Activated CD4-positive, alpha-beta T cell treated with anti-CD3 and anti-CD28 coated beads, Interleukin-2, amount 10 ng/mL, durations not matched to agents 24 days and 14 days (primary cell): ENCODE results near the gene SRSF3. TPM values are rescaled to one million over a fixed set of nuclear protein-coding genes. Genes with fewer than 3 reads are reported as not detected.
"Not testable (repeated sequence)": the region's sequence is repeated elsewhere in the genome, so short reads cannot be mapped to it uniquely, and the experiment has no call there.

Source experiments
- DNase-seq: peaks from one replicate; pipeline ENCODE4 v3.0.0; 2022
- H3K27ac Mint-ChIP-seq: one replicate; pipeline ENCODE4 v1.8.0; 2022; ENCODE audit warnings: mild to moderate bottlenecking, mixed read lengths
- H3K27me3 Mint-ChIP-seq: one replicate; pipeline ENCODE4 v1.8.0; 2022; ENCODE audit warnings: mixed read lengths
- H3K36me3 Mint-ChIP-seq: one replicate; pipeline ENCODE4 v1.8.0; 2022; ENCODE audit warnings: low read depth, mild to moderate bottlenecking, mixed read lengths
- H3K4me1 Mint-ChIP-seq: one replicate; pipeline ENCODE4 v1.8.0; 2021; ENCODE audit warnings: mixed read lengths
- H3K4me3 Mint-ChIP-seq: one replicate; pipeline ENCODE4 v1.8.0; 2022; ENCODE audit warnings: mild to moderate bottlenecking, moderate library complexity, mixed read lengths
- H3K9me3 Mint-ChIP-seq: one replicate; pipeline ENCODE4 v1.8.0; 2021; ENCODE audit warnings: mixed read lengths
- intact Hi-C: fragments of 100-400 bp; cut with micrococcal nuclease; formaldehyde crosslinking; loops from one replicate; pipeline ENCODE4 v1.15.1; 2023
- total RNA-seq: library from RNA; stranded (reverse); gene quantifications from 2 replicates; pipeline ENCODE4 v1.2.3, GENCODE V29; 2022

The SRSF3 gene
- total RNA-seq, 1 donor from 2014 or later, result 532 TPM

DNA sequence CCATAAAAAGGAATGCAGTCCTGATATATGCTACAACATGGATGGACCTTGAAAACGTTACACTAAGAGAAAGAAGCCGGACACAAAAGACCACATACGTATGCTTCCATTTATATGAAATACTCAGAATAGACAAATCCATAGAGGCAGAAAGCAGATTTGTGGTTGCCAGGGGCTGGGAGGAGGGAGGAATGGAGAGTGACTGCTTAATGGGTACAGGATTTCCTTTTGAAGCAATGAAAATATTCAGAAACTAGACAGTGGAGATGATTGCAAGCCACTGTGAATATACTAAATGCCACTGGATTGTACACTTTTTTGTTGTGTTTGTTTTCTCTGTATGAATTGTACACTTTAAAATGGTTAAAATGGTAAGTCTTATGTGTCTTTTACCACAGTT, 54.9 kb downstream of the SRSF3 start:
- Mint-ChIP-seq H3K4me1 (peaks cover 2% of the 10 kb centered on the region), H3K27me3 (peaks cover 30% of the 10 kb centered on the region)
- intact Hi-C loops, result no loop called here

DNA sequence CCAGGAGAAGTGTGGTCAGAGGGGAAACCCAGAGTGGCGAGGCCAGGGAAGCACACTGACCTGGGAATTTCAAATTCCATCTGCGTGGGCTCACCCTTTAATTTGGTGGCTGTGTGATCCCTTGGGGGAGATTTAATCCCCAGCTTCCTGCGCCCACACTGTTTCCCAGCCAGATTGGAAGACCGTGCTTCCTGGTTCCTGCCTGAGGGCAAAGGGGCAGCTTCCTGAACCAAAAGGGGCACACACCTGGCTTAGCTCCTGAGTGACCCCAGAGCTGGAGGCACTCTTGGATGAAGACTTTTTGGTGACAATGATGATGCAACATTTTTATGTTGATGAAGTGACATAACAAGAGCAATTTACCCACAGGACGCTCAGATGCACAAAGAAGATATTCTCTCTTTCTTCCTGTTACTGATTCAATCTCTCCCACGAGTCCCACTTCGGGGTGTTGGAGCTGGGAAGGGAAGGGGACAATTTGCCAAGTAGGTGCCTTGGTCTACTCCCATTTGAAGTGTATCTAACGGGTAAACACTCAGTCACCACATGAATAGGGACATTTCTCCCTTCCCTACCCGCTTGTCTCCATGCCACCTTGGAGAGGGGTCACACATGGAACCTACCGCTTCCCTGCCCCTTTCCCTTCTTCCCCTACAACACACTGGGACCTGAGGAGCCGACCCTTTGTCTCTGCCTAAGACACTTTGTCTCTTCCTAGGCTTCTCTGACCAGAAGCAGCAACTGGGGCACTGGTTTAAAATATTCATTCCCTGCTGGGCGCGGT, 55.7 kb downstream of the SRSF3 start:
- intact Hi-C loops, result no loop called here
- H3K27ac Mint-ChIP-seq, result peak overlapping the region; percentile 41

More for the DNA sequence above, 54.9 kb downstream of the SRSF3 start:
- H3K9me3 Mint-ChIP-seq, result no peaks in the 10 kb centered on the region
- DNase-seq, result no peak
- no peak overlapping the region for H3K4me3 Mint-ChIP-seq
- no peaks in the 10 kb centered on the region for H3K36me3 Mint-ChIP-seq
- H3K27ac Mint-ChIP-seq, result no peak overlapping the region

DNA sequence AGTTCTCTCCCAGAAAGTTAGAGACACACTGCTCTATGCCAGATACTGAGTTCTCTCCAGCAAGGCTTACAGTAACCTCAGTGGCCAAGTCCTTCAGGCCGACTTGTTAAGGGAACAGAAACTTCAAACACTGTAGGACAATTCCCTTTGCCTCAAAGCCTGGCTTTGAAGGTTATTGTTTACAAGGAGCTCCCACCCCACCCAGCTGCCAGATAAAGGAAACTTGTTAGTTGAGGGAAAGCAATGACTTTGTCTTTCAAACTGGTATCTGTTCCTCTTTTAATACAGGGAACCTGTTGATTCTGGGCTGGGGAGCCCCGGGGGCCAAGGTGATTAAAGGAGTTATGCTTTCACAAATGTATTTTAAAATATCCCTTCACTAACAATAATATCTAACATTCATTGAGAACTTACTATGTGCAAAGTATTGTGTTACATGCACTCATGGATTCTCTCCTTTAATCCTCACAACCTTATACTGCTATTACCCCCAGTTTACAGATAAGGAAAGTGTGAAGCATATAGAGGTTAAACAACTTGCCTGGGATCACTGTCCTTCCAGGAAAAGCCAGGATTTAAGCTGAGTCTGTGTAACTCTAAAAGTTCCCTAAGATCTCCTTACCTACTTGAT, 56.8 kb downstream of the SRSF3 start:
- Mint-ChIP-seq H3K9me3 (no peaks in the 10 kb centered on the region), H3K27me3 (peaks cover 45% of the 10 kb centered on the region), H3K36me3 (no peaks in the 10 kb centered on the region), H3K27ac (no peak overlapping the region), H3K4me1 (peaks cover 4% of the 10 kb centered on the region), H3K4me3 (no peak overlapping the region)
- DNase-seq, result no peak
- intact Hi-C loops, result no loop called here

More for the DNA sequence above, 55.7 kb downstream of the SRSF3 start:
- H3K27me3 Mint-ChIP-seq, result peaks cover 37% of the 10 kb centered on the region
- no peak overlapping the region for H3K4me3 Mint-ChIP-seq
- DNase-seq, result no peak
- H3K4me1 Mint-ChIP-seq, result peaks cover 2% of the 10 kb centered on the region
- no peaks in the 10 kb centered on the region for H3K36me3 Mint-ChIP-seq
- no peaks in the 10 kb centered on the region for H3K9me3 Mint-ChIP-seq

DNA sequence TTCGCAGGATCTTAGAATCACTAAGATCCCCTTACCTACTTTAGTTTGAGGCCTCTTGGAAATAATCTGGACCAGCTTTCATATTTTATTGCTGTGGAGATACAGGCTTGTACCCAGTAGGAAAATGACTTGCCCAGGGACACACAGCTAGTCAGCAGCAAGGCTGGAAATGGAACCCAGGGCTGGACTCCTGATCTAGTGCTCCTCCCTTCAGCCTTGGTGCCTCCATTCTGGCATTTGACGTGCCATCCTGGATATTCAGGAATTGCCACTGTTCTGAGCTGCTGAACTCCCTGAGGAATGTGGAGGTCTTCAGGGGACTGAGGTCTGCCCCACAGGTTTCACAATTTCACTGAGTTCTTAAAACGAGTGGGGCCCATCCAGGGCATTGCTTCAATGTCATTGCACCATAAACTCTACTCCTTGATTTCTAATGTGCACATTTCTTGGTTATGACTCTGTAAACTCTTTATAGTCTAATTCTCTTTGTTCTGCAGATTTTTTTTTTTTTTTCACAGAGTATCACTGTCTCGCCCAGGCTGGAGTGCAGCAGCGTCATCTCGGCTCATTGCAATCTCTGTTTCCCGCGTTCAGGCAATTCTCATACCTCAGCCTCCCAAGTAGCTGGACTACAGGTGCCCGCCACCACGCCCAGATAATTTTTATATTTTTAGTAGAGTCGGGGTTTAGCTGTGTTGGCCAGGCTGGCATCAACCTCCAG, 57.7 kb downstream of the SRSF3 start:
- H3K27ac Mint-ChIP-seq, result no peak overlapping the region
- no peak overlapping the region for H3K4me3 Mint-ChIP-seq
- H3K4me1 Mint-ChIP-seq, result peaks cover 4% of the 10 kb centered on the region
- intact Hi-C loops, result no loop called here
- DNase-seq, result no peak
- no peaks in the 10 kb centered on the region for H3K36me3 Mint-ChIP-seq
- H3K9me3 Mint-ChIP-seq, result no peaks in the 10 kb centered on the region
- H3K27me3 Mint-ChIP-seq, result peaks cover 50% of the 10 kb centered on the region

DNA sequence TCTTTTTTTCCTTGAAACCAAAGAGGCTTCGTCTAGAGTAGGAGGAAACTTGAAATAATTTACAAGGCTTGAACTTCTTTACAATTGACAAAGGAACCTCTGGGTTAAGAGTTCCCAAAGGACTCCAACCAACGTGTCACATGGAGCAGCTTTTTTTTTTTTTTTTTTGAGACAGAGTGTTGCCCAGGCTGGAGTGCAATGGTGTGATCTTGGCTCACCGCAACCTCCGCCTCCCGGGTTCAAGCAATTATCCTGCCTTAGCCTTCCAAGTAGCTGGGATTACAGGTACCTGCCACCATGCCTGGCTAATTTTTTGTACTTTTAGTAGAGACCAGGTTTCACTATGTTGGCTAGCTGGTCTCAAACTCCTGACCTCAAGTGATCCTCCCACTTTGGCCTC, 60.3 kb downstream of the SRSF3 start:
- H3K9me3 Mint-ChIP-seq, DNase-seq, H3K36me3 Mint-ChIP-seq, H3K4me1 Mint-ChIP-seq, intact Hi-C loops, H3K4me3 Mint-ChIP-seq, H3K27ac Mint-ChIP-seq: not testable (repeated sequence)
- peaks cover 60% of the 10 kb centered on the region for H3K27me3 Mint-ChIP-seq

Other genes starting within 250 kb of the SRSF3 start
- gene ETV7, start 206.7 kb upstream of the SRSF3 start, total RNA-seq, result 0.54 and 0.57 TPM in 2 replicates
- gene PXT1, start 151.5 kb upstream of the SRSF3 start, total RNA-seq, result 0.09 and 0.30 TPM in 2 replicates
- gene KCTD20, start 151.4 kb upstream of the SRSF3 start, total RNA-seq, result 62.2 and 62.4 TPM in 2 replicates
- 20.7 and 21.5 TPM in 2 replicates for gene STK38, start 46.9 kb upstream of the SRSF3 start, total RNA-seq
- 77.8 and 82.7 TPM in 2 replicates for gene CDKN1A, start 84.4 kb downstream of the SRSF3 start, total RNA-seq
- 0.07 TPM in 1 of 2 replicates, not detected in the other for gene RAB44, start 103.5 kb downstream of the SRSF3 start, total RNA-seq
- 0.31 and 0.65 TPM in 2 replicates for gene CPNE5, start 245.1 kb downstream of the SRSF3 start, total RNA-seq